RWPE1 (cell line): ENCODE measurements around the gene ACVRL1.
"Not testable (repeated sequence)": the region's sequence is repeated elsewhere in the genome, so short reads cannot be mapped to it uniquely, and the experiment has no call there.

Experiments used
- CTCF ChIA-PET: fragments of 350-600 bp; sonication (Branson Sonifier 250); formaldehyde crosslinking; extraction: SDS; loops from one replicate; lab custom pipeline; 2021; lab: Yijun Ruan, JAX
- POLR2A ChIA-PET: fragments of 400-600 bp; formaldehyde crosslinking; extraction: SDS; loops from one replicate; lab custom pipeline; 2020; ENCODE audit warnings: antibody characterized with exemption; ENCODE audit not compliant: low non-redundant PET; lab: Yijun Ruan, JAX
- DNase-seq: peaks from one replicate; pipeline ENCODE4 v3.0.0; 2012; ENCODE audit warnings: low spot score
- H3K27ac ChIP-seq: fragments of 450-650 bp; 2 replicates; pipeline ENCODE4 v1.5.1; 2017
- CTCF ChIP-seq: fragments of 450-650 bp; conservative IDR thresholded peaks from 2 replicates; pipeline ENCODE4 v1.5.1; 2017; ENCODE audit warnings: low read depth, mild to moderate bottlenecking

Gene ACVRL1

GRCh38 chr12:51884676-51885229 lies 22.6 kb upstream of the ACVRL1 start:
- peak; percentile 32 for DNase-seq
- no peak overlapping the region for H3K27ac ChIP-seq
- POLR2A ChIA-PET = no interaction called here
- TF ChIP-seq CTCF = no peak
- CTCF ChIA-PET = no interaction called here

DNA sequence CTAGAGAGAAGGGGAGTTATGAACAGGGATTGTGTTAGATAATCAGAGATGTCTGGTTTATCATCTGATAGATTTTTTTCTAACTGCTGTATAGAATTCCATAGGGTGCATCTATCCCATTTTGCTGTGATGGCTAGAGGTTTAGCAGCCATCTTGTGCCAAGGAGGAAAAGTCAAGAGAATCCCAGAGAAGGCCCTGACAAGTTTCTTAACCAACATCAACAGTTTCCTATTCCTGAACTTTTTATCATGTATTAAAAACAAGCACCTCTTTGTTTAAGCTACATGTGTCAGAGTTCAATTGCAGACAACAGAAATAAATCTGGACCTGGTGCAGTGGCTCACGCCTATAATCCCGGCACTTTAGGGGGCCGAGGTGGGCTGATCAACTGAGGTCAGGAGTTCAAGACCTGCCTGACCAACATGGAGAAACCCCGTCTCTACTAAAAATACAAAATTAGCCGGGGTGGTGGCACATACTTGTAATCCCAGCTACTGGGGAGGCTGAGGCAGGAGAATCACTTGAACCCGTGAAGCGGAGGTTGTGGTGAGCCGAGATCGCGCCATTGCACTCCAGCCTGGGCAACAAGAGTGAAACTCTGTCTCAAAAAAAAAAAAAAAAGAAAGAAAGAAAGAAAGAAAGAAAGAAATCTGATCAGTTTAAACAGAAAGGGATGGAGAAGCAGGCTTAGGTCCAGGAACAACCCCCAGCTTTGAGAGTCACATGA lies 21.8 kb upstream of the ACVRL1 start:
- CTCF ChIA-PET = interaction anchor here (1.1 to 1.2 kb wide), 2 partner anchors 85 to 108 kb away, joined by 3 read pairs; no protein-coding TSS in a partner anchor
- H3K27ac ChIP-seq, POLR2A ChIA-PET, DNase-seq: not testable (repeated sequence)

DNA sequence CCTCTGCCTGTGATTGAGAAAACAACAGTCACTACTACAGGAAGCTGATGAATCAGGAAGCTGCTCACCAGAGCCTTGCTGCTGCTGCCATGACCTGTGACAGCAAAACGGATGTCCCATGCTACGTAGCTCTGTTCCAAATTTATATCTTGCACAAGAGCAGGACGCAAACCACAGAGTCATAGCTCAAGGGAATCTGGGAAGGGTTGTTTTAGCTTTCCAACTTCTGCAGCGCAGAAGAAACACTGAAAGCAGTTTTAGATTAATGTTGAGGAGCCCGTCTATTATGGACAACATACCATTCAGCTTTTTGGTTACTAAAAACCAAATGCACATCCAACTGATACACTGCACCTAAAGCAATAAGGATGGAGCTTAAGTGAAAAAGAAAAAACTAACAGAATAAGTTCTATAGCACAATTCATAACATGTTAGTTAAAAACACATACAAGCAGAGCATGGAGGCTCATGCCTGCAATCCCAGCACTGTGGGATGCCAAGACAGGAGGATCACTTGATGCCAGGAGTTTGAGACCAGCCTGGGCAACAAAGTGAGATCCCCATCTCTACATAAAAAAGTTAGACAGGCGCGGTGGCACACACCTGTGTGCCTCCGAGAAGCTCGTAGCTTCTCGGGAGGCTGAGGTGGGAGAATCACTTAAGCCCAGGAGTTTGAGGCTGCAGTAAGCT lies 21.1 kb upstream of the ACVRL1 start:
- peak; percentile 55 for DNase-seq
- H3K27ac ChIP-seq = no peak overlapping the region
- CTCF ChIA-PET = interaction anchor here (1.0 to 1.2 kb wide), 3 partner anchors 11 to 107 kb away, joined by 3 to 4 read pairs (median 3); no protein-coding TSS in a partner anchor
- TF ChIP-seq CTCF = no peak
- POLR2A ChIA-PET = no interaction called here

- ChIA-PET POLR2A (no interaction called here), CTCF (interaction anchor here (1.0 kb wide), 2 partner anchors 12 to 136 kb away, joined by 3 to 4 read pairs; no protein-coding TSS in a partner anchor)
- no peak for TF ChIP-seq CTCF
- no peak within 1 kb of the TSS for H3K27ac ChIP-seq
- no peak for DNase-seq
These were observed 19.6 kb upstream of the ACVRL1 start, which contains the start of gene ANKRD33 for GRCh38 chr12:51887476-51888315. ANKRD33 (plus strand) TSS chr12:51888103; CDS start chr12:51888187, 84 bp downstream.

- DNase-seq = no peak
- ChIA-PET POLR2A (no interaction called here), CTCF (interaction anchor here (0.6 to 1.0 kb wide), 3 partner anchors 12 to 196 kb away, joined by 3 to 5 read pairs (median 4); no protein-coding TSS in a partner anchor)
- no peak for TF ChIP-seq CTCF
- H3K27ac ChIP-seq = no peak overlapping the region
These were observed 18.7 kb upstream of the ACVRL1 start for GRCh38 chr12:51888316-51889215.
